Pulmonary artery endothelial cell (primary cell): ENCODE data around the gene HAAO. TPM values are rescaled to one million over a fixed set of nuclear protein-coding genes. Genes with fewer than 3 reads are reported as not detected.
"Not testable (repeated sequence)": the region's sequence is repeated elsewhere in the genome, so short reads cannot be mapped to it uniquely, and the experiment has no call there.

Experiments used
- DNase-seq: peaks from one replicate; pipeline ENCODE4 v3.0.0-alpha.2; 2011; ENCODE audit warnings: low read depth, low spot score
- total RNA-seq: library from RNA; depleted of rRNA; stranded (reverse); fragments of >200 nt; gene quantifications from 2 replicates; pipeline ENCODE4 v1.2.3, GENCODE V29; 2014

The HAAO gene
- 0.18 and 0.20 TPM in 2 replicates for total RNA-seq

- no peak for DNase-seq
Observed at GRCh38 chr2:42792583-42793333, at the start of gene HAAO. HAAO (minus strand) TSS chr2:42792583; CDS start chr2:42792536, 47 bp downstream.

GRCh38 chr2:42841344-42841743, 49.0 kb upstream of the HAAO start:
- DNase-seq, result no peak

- no peak for DNase-seq
Observed at GRCh38 chr2:42840760-42841159, 48.4 kb upstream of the HAAO start.

GRCh38 chr2:42839809-42840501, 47.6 kb upstream of the HAAO start:
- no peak for DNase-seq

GRCh38 chr2:42838133-42838532, 45.8 kb upstream of the HAAO start:
- no peak for DNase-seq

GRCh38 chr2:42835577-42836371, 43.4 kb upstream of the HAAO start:
- DNase-seq, result peak; percentile 72

- DNase-seq, result no peak
Observed at GRCh38 chr2:42834161-42834560, 41.8 kb upstream of the HAAO start.

GRCh38 chr2:42832289-42832634, 39.9 kb upstream of the HAAO start:
- no peak for DNase-seq

GRCh38 chr2:42831575-42832288, 39.3 kb upstream of the HAAO start:
- DNase-seq, result not testable (repeated sequence)

- DNase-seq, result no peak
Observed at GRCh38 chr2:42830922-42831574, 38.7 kb upstream of the HAAO start.

GRCh38 chr2:42829671-42830440, 37.5 kb upstream of the HAAO start:
- no peak for DNase-seq

GRCh38 chr2:42828487-42829425, 36.4 kb upstream of the HAAO start:
- DNase-seq, result peak; percentile 11

GRCh38 chr2:42827647-42828486, 35.5 kb upstream of the HAAO start:
- peak; percentile 44 for DNase-seq

GRCh38 chr2:42826231-42826630, 33.8 kb upstream of the HAAO start:
- no peak for DNase-seq

GRCh38 chr2:42824454-42824807, 32.0 kb upstream of the HAAO start:
- no peak for DNase-seq

GRCh38 chr2:42823744-42824453, 31.5 kb upstream of the HAAO start:
- no peak for DNase-seq

- no peak for DNase-seq
Observed at GRCh38 chr2:42819160-42819559, 26.8 kb upstream of the HAAO start.

- no peak for DNase-seq
Observed at GRCh38 chr2:42815726-42816125, 23.3 kb upstream of the HAAO start.
